GM18502 (cell line): Measurements from ENCODE around the gene OXLD1.

Source experiments
- ATAC-seq: cut with Tn5 transposase; IDR thresholded peaks from one replicate; pipeline ENCODE4 v1.9.1; 2021; ENCODE audit warnings: mild to moderate bottlenecking; ENCODE audit not compliant: unreplicated experiment, poor library complexity

Gene OXLD1

GRCh38 chr17:81656118-81656743 lies 10.2 kb downstream of the OXLD1 start, which contains the start of gene PDE6G:
Gene PDE6G, minus strand, starts transcription at chr17:81656542. Its CDS starts 3,237 bp downstream, at chr17:81653305.
- ATAC-seq: no peak

GRCh38 chr17:81655378-81656117 lies 10.9 kb downstream of the OXLD1 start:
- ATAC-seq: no peak

- ATAC-seq: no peak
These were observed 13.3 kb downstream of the OXLD1 start for GRCh38 chr17:81652906-81653771.

- no peak for ATAC-seq
These were observed 14.7 kb downstream of the OXLD1 start for GRCh38 chr17:81651692-81652091.

GRCh38 chr17:81650951-81651350 lies 15.5 kb downstream of the OXLD1 start:
- ATAC-seq: no peak

- no peak for ATAC-seq
These were observed 17.7 kb downstream of the OXLD1 start for GRCh38 chr17:81648707-81649085.

GRCh38 chr17:81648013-81648706 lies 18.2 kb downstream of the OXLD1 start:
- ATAC-seq: no peak

GRCh38 chr17:81647640-81648012 lies 18.8 kb downstream of the OXLD1 start:
- no peak for ATAC-seq

GRCh38 chr17:81646869-81647600 lies 19.4 kb downstream of the OXLD1 start:
- no peak for ATAC-seq

GRCh38 chr17:81644976-81645952 lies 21.1 kb downstream of the OXLD1 start:
- no peak for ATAC-seq

- no peak for ATAC-seq
These were observed 21.9 kb downstream of the OXLD1 start for GRCh38 chr17:81644496-81644895.

- ATAC-seq: no peak
These were observed 24.4 kb downstream of the OXLD1 start for GRCh38 chr17:81641825-81642489.

GRCh38 chr17:81640011-81640410 lies 26.4 kb downstream of the OXLD1 start:
- ATAC-seq: no peak

GRCh38 chr17:81638683-81639082 lies 27.7 kb downstream of the OXLD1 start:
- no peak for ATAC-seq

GRCh38 chr17:81636505-81637288 lies 29.7 kb downstream of the OXLD1 start, which contains the start of the genes NPLOC4 and TSPAN10:
Gene NPLOC4, minus strand, starts transcription at chr17:81637112. Its CDS starts 182 bp downstream, at chr17:81636930.
Gene TSPAN10, plus strand, starts transcription at chr17:81637196. Its CDS starts 5,217 bp downstream, at chr17:81642413.
- peak; percentile 84 for ATAC-seq

GRCh38 chr17:81635973-81636504 lies 30.4 kb downstream of the OXLD1 start:
- peak; percentile 13 for ATAC-seq

GRCh38 chr17:81635431-81635830 lies 31.0 kb downstream of the OXLD1 start:
- no peak for ATAC-seq
